NCI-H2227 treated with DMSO at 0.1 percent for 48 hours (cell line): ENCODE results near the gene SH3BGRL3.
A peak's percentile ranks its signal among the peaks of the same experiment; 100 is the strongest.
"Not testable (repeated sequence)": the region's sequence is repeated elsewhere in the genome, so short reads cannot be mapped to it uniquely, and the experiment has no call there.

Experiments
- DNase-seq: peaks from one replicate; lab custom pipeline; 2025; lab: John Stamatoyannopoulos, UW

Gene SH3BGRL3

DNA sequence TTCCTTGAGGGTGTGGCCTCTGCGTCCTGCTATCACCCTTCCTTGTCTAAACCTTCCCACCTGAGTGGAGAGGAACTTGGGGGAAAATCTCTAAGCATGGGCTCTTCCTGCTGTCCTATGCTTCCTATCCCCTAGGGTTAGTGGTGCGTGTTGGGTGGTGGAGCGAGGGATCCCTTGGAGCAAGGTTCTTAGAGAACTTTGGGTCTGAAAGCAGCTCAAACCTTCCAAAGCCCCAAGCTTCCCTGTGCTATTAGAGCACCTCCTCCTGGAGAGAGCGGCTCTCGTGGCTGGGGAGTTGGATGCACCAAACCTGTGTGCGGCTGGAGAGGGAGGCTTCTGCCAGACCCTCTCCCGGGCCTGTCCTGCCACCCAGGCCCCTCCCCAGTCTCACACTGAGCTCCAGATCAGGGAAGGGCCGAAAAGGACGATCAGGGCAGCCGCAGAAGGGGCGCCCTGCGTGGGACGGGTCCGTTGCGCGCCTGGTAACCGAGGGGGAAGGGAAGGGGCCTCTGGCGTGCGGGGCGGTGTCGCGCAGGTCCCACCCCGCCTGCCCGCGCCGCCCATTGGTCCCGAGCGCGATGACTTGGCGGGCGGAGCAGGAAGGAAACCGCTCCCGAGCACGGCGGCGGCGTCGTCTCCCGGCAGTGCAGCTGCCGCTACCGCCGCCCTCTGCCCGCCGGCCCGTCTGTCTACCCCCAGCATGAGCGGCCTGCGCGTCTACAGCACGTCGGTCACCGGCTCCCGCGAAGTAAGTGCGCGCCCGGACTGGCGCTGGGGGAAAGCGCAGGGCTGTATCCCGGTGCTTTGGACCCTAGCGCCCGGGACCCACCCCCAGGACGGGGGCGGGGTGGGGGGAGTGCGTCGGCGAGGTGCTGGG is at the start of gene SH3BGRL3:
Gene SH3BGRL3, plus strand, starts transcription at position 631 of the 877 bp plus-strand sequence. Its CDS starts 70 bp downstream, at position 701.
- DNase-seq = peak; percentile 84

DNA sequence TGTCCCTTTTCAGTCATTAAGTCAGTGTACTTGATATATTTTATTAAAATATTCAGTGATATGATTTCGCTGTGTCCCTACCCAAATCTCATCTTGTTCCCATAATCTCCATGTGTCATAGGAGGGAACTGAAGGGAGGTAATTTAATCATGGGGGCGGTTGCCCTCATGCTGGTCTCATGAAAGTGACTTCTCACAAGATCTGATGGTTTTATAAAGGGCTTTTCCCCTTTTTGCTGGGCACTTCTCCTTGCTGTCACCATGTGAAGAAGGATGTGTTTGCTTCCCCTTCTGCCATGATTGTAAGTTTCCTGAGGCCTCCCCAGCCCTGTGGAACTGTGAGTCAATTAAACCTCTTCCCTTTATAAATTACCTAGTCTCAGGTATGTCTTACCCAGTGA is 49.2 kb upstream of the SH3BGRL3 start:
- DNase-seq = not testable (repeated sequence)

DNA sequence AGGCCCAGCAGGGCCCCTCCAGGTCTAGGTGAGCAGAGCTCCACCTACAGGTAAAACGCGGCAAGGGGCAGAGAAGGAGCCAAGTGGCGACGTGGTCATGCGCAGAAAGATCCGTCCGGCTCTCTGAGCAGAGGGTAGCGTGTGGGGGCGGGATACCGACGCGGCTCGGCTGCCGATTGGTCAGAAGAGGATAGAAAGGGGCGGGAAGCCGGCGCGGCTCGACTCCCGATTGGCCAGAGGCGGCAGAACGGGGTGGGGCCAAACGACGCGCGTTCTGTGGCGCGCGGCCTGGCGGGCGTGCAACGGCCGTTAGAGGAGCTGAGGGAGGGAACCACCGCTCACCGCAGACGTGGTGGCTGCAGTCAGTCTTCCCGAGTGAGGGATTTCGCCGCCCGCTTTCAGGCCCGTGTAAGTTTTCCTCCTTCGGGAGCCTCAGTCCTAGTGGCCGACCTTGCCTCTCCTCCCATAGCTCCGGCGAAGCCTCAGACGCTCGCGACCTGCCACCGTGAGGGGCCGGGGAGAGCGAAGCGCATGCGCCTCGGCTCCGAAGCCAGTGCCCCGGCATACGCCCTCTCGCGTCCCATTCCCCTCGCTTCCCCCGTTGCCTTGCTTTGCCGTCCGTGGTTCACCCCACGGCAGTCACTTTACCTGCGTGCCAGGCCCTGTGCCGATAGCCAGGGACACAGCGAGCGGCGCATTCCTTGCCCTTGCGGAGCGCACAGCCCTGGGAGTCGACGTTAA is 45.8 kb upstream of the SH3BGRL3 start, which contains the start of gene CEP85:
Gene CEP85, plus strand, starts transcription at position 298 of the 741 bp plus-strand sequence. CDS start 5,584 bp downstream, outside the sequence.
- peak; percentile 99 for DNase-seq

DNA sequence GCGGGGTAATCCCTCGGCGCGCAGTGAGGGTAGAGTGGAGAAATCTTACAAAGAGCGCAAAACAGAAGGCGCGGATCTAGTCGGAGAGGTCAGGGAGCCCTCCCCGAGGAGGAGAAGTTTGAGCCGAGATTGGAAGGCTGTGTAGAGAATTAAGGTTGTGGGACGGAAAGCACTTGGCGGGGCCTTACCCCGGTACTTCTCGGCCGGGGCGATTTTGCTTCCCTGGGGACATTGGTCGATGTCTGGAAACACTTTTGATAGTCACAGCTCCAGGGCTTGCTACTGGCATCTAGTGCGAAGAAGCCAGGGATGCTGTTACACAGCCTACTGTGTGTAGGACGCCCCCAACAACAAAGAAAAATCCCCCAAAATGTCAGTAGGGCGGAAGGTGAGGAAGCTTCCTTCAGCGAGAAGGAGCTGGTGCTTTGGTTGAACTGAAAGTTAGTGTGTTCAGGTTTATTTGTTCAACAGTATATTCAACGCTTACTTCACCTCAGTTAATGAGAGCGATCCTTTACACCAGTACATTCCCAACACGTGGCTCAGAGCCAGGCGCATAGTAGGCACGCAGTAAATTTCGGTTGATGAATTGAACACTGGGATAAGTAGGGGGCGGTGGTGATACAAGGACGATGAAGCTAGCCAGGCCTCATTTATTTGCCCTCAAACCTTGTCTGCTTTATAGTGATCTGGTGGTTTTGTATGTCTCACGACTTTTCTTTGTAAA is 45.1 kb upstream of the SH3BGRL3 start:
- peak; percentile 19 for DNase-seq

DNA sequence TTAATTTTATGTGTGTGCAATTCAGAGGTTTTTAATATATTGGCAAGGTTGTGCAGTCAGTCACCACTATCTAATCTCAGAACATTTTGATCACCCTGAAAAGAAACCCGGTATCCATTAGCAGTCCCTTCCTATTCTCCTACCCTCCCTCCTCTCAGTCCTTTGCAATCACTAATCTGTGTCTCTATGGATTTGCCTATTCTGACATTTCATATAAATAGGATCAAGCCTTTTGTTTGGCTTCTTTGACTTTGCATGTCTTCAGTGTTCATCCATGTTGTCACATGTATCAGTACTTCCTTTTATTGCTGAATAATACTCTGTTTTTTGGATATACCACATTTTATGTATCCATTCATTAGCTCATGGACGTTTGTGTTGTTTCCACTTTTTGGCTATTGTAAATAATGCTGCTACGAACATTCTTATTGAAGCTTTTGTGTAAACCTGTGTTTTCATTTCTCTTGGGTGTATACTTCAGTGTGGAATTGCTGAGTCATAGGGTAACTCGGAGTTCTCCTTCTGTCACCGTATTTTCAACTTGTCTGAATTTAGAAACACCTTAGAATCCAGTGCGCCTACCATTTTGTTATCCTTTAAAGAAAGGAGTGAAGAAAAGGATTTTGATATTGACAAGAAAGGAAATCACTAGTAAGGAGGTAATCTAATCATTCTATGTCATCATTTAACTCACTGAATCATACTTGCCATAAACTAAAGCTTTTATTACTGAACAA is 42.5 kb upstream of the SH3BGRL3 start:
- no peak for DNase-seq

DNA sequence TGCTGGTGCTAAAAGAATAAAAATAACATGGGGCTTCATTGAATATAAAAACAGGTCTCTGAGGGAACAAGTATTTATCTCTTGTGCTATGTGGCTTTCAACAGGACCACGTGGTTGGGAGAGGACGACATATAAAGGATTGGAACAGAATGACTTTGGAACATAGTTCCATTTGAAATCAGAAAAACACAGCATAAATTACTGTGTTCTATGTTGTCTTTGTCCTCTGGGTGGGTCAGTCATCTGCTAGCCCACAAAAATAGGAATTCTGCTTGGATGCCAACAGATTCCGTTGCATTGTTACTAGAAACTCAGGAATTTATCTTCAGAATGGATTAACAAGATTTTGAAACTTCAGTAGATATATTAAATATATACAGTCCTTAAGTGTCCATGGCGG is 40.0 kb upstream of the SH3BGRL3 start:
- DNase-seq = no peak

DNA sequence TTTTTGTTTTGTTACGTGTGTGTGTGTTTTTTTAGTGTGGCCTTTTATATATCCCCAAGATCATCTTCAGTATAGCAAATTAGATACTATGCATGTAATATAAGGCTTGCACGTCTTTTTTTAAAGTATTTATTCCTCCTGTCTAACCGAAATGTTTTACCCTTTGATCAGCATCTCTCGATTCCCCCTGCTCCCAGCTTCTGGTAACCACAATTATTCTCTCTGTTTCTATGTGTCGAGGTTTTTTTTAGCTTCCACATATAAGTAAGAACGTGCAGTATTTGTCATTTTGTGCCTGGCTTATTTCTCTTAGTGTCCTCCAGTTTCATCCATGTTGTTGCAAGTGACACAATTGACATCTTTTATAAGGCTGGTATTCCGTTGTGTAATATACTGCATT is 27.2 kb upstream of the SH3BGRL3 start:
- no peak for DNase-seq

DNA sequence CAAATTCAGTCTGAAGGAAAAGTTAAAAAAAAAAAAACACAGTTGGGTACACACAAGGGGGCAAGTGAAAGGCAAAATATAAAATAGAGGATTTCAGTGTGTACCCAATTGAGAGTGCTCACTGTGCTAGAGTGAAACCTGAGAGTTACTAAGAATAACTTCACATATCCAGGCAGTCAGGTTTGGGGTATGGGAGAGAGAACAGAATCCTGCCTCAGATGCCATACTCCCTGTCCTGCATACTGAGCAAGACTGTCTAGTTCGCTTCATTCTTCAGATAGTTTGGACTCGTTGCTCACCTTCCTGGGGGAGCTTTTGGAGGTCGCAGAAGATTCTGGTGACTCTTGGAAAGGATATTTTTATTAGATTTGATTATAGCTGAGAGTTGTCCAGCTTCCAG is 25.5 kb upstream of the SH3BGRL3 start:
- DNase-seq = no peak

DNA sequence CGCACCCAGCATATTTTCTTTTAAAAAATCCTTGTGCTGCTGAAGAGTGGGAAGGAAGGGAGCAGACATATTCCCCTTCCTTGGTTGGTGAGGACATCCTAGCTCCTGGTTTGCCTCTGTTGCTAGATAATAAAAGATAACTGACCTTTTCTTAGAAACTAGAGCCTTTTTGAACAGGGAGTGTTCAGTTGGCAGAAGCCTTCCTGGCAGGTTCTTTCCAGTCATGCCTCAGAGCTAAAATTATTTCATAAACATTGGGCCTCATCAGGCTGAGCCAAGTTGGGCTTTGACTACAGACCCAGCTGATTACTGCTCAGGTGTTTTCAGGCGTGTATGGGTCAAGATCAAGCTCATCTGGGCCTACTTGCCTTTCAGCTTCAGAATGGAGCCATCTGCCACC is 22.7 kb upstream of the SH3BGRL3 start:
- no peak for DNase-seq

DNA sequence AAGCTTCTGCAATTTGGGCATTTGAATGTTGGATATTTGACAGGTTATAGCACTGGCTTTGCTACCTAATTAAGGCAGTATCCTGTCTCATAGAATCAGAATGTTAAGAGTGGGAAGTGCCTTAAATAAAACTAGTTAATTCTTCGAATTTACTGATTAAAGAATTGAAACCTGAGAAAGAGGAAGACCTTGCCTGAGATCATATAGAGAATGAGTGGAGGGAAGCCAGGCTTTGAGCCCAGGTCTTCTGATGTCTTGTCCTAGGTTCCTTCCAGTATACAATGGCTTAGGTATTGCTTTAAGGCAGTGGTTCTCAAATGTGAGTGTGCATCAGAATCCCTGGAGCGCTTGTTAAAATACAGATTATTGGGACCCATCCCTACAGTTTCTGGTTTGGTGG is 20.9 kb upstream of the SH3BGRL3 start:
- no peak for DNase-seq

DNA sequence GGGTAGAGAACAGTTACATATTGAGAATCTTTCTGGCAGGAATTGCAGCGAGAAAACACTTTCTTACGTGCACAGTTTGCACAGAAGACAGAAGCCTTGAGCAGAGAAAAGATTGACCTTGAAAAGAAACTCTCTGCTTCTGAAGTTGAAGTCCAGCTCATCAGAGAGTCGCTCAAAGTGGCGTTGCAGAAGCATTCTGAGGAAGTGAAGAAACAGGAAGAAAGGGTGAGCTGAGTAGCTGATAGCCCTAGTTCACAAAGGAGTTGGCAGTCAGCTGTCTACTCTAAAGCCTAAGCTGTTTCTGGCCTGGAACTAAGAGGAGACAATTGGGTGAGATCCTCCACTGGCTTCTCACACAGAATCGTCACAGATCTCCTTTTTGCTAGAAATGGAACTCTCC is 20.3 kb upstream of the SH3BGRL3 start:
- no peak for DNase-seq

DNA sequence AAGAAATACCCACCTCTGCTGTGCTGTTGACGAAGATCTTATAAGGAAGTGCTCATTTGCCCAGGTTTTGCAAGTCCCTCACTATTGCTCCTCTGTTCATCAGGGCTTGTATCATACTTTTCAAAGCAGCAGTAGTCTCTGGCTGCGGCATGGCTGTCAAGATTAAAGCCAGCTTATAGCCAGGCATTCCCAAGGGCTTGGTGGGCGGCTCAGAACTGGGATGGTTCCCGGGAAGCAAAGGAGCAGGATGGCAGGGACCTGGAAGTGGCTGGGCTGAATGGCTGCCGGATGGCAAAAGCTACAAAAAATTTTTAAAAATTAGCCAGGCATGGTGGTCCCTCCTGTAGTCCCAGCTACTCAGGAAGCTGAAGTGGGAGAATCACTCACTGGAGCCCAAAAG is 16.7 kb upstream of the SH3BGRL3 start:
- no peak for DNase-seq

DNA sequence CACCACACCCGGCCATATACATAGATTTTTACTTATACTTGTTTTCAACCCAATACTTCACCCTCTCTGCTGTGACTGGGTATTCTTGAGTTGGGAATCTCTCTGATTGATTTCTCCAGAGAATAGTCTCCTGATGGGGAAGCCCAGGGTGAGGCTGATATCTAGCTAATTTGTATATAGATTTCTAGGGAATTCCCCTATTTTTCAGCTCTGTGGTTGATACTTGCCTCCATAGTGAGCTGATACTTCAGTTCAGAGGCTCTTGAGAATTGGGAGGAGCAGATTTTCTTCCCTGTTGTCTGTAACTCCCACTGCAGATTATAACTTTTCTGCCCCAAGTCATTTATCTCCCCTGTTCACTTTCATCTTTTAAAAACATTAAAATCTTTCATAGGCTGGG is 14.5 kb upstream of the SH3BGRL3 start:
- DNase-seq = no peak

DNA sequence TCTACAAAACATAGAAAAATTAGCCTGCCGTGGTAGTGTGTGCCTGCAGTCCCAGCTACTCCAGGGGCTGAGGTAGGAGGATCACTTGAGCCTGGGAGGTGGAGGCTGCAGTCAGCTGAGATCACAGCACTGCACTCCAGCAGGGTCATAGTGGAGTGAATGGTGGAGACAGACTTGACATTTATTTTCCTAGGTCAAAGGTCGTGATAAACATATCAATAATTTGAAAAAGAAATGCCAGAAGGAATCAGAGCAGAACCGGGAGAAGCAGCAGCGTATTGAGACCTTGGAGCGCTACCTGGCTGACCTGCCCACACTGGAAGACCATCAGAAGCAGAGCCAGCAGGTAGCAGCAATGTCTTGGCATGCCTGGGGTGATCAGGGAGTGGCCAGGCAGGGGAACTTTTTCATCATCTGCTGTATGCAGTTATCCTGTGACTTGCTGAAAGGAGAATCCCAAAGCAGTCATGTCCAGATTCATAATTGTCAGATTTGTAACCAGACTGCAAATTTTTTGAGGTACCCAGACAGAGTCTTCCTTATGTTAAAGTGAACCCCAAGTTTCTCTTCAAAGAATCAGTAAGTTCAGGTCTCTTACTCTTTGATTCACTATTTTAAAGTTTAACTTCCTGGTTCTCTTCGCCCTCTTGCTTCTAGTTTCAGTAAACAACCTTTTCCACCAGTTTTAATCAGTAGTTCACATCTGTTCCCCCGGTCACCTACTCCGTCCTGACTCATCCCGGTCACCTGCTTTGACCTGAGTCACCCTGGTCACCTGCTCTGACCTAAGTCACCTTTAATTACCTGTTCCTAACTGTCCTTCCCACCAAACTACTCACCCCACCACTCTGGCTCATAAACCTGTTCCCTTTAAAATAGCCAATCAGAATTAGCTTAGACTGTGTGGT is 11.3 kb upstream of the SH3BGRL3 start:
- DNase-seq = no peak

DNA sequence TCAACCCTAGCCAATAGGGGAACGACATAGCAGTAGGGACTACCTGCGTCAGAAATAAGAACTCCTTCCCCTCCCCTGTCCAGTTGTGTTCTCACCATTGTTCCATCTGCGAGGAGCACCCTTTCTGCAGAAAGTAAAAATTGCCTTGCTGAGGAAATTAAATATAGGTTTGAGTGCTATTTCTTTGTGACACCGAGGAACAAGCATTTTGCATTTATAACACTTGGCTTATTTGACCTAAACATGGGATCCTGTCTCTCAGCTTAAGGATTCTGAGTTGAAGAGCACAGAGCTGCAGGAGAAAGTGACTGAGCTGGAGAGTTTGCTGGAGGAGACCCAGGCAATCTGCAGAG is 10.7 kb upstream of the SH3BGRL3 start:
- no peak for DNase-seq

DNA sequence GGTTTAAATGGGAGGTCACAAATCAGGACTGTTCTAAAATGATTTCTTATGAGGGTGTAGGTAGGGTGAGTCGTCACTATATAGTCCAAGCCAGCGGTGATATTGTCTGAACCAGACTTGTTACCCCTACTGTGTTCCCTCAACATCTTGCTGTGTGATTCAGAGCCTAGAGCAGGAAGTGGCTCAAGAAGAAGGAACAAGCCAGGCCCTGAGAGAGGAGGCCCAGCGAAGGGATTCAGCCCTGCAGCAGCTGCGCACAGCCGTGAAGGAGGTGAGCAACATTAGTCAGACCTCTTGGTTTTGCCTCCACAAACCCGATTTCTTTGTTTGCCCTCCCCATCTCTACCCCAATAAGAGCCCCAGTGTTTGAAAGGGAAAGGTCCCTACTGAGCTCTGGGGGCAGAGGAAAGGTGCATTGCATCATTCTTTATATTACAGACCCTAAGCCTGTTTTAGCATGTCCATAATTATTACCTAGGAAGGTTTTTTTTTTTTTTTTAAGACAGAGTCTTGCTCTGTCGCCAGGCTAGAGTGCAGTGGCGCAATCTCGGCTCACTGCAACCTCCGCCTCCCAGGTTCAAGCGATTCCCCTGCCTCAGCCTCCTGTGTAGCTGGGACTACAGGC is 5.0 kb upstream of the SH3BGRL3 start:
- DNase-seq = no peak

DNA sequence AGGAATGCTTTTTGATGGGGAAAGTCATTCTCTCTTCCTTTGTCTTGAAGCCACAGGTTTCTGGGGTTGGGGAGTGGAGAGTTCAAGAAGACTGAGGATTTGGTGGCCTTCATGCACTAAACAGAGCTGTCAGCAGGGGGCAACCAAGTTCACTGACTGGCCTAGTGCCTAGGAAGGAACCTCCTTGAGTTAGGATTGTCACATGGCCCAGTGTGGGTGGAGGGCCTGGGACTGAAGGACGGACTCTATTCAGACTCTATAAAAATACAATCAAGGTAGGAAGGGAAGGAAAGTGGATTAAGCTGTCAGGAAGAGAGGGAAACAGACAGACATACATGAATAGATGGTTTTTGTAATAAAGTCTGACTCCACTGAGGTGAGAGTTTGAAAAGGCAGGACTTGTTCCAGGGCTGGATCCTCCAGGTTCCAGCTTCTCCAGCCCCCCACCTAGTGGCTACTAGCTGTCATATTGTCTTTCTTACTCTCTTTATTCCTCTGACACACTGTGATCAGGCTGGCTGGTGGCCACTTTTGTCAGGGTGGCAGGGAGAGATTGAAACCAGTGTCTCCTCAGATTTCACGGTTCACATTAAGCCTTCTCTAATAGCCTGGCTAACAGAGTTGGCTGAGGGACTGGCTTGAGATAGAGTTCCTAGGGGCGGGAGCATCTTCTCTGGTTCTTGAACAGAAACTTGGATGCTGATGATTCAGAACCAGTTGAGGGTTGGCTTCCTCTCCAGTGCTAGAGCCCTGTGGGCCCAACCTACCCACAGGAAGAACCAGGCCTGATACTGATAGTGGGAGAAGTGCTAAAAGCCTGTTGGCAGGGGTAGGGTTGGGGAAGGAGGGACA is 4.1 kb upstream of the SH3BGRL3 start:
- peak; percentile 37 for DNase-seq

DNA sequence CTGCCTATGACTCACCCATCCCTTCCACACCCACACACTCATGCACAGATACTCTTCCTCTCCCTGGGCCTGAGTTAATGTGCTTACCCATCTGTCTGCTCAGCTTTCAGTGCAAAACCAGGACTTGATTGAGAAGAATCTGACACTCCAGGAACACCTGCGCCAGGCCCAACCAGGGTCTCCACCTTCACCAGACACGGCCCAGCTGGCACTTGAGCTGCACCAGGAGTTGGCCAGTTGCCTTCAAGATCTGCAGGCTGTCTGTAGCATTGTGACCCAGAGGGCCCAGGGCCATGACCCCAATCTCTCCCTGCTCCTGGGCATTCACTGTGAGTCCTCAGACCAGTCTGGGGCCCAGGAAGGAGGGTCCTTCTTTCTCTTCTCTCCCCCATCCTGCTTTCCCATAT is 3.5 kb upstream of the SH3BGRL3 start:
- DNase-seq = no peak

DNA sequence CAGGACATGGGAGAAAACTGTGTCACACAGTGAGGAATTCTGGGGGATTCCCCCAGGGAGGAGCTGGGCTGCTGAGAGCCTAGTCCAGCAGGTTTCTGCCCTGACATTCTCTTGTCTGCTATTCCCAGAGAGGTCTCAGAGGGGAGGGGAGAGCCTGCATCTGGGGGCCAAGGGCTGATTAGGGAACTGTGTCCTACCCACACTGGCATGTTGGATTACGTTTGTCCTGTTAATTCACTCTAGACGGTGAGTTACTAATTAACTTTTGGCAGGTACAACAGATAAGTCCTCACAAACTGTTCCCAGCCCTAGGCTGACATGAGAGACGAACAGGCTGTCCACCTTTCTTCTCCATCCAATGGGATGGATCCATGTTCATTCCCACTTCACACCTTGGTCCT is 2.6 kb upstream of the SH3BGRL3 start:
- DNase-seq = no peak
